K562 (cell line): ENCODE results near the gene MEDAG. TPM values are rescaled to one million over a fixed set of nuclear protein-coding genes. Genes with fewer than 3 reads are reported as not detected.
A peak's percentile ranks its signal among the peaks of the same experiment; 100 is the strongest.

ENCODE experiments used
- ATAC-seq: fragments of 200-7000 bp; cut with Tn5 transposase; 3 replicates; pipeline ENCODE4 v1.9.1; 2020; ENCODE audit warnings: moderate library complexity
- BruUV-seq: library from RNA; stranded (reverse); fragments of 400-500 nt; replicated peaks from 2 replicates; lab custom pipeline; 2021; lab: Mats Ljungman, UMichigan
- CTCF ChIA-PET: fragments of 300-600 bp; formaldehyde crosslinking; extraction: SDS; loops from one replicate; lab custom pipeline; 2021; ENCODE audit warnings: low intra/inter-chr PET ratio; lab: Yijun Ruan, JAX
- POLR2A ChIA-PET: fragments of 300-600, 350-650 bp; sonication (Branson Sonifier 250); formaldehyde crosslinking; extraction: SDS; loops from one replicate; lab custom pipeline; 2021; ENCODE audit warnings: antibody characterized with exemption, inconsistent platforms; lab: Yijun Ruan, JAX
- DNase-seq, 4 experiments: peaks; one replicate each; pipeline versions ENCODE4 v3.0.0 to v3.0.0-alpha.2; 2011 to 2018; ENCODE audit warnings: low spot score in 3 of 4, mixed read lengths in 3 of 4; ENCODE audit errors: extremely low read depth in 1 of 4
- FAIRE-seq: peaks from 2 replicates; lab custom pipeline; 2011; peaks lifted over from hg19 to GRCh38; lab: Jason Lieb, UNC
- H2AFZ ChIP-seq: 2 replicates; pipeline ENCODE4 v1.6.0; 2011; ENCODE audit warnings: low read depth, low read length, control low read depth, inconsistent platforms
- H3K27ac ChIP-seq: fragments of 200-600 bp; 3 replicates; pipeline ENCODE4 v1.8.0; 2011; ENCODE audit warnings: low read depth, mild to moderate bottlenecking, control low read depth, inconsistent platforms, low read length, moderate library complexity, mixed read lengths; ENCODE audit errors: extremely low read depth
- H3K27me3 ChIP-seq, 2 experiments: fragments of 300-600 bp in 1 of 2; 2 replicates in 1 of 2; 3 replicates in 1 of 2; pipeline versions ENCODE4 v1.6.0 to v1.8.0; 2011; ENCODE audit warnings: inconsistent platforms in 2 of 2, low read length in 2 of 2, mild to moderate bottlenecking in 1 of 2, mixed read lengths in 1 of 2, moderate library complexity in 1 of 2; ENCODE audit not compliant: control insufficient read depth in 2 of 2, insufficient read depth in 2 of 2
- H3K36me3 ChIP-seq: fragments of 300-600 bp; 3 replicates; pipeline ENCODE4 v1.8.0; 2011; ENCODE audit warnings: mild to moderate bottlenecking, low read length, inconsistent platforms; ENCODE audit not compliant: control insufficient read depth, insufficient read depth
- H3K4me1 ChIP-seq, 2 experiments: fragments of 200-600 bp in 1 of 2; replicated peaks in 1 of 2; 2 replicates in 1 of 2; 3 replicates in 1 of 2; pipeline versions ENCODE4 v1.5.1 to v1.8.0; 2011; ENCODE audit warnings: inconsistent platforms in 2 of 2, low read length in 2 of 2, mild to moderate bottlenecking in 1 of 2, mixed read lengths in 1 of 2, moderate library complexity in 1 of 2; ENCODE audit not compliant: control insufficient read depth in 2 of 2, insufficient read depth in 2 of 2
- H3K4me2 ChIP-seq: 2 replicates; pipeline ENCODE4 v1.6.1; 2011; ENCODE audit warnings: low read length, control low read depth, inconsistent platforms, mixed read lengths; ENCODE audit not compliant: insufficient read depth
- H3K4me3 ChIP-seq: fragments of 200-600 bp; sonication (generic), shearing (Covaris generic); 2 replicates; pipeline ENCODE4 v1.5.1; 2016; ENCODE audit warnings: control low read depth, inconsistent platforms
- H3K79me2 ChIP-seq: fragments of 200-600 bp; 3 replicates; pipeline ENCODE4 v1.8.0; 2011; ENCODE audit warnings: low read length, inconsistent platforms; ENCODE audit not compliant: control insufficient read depth, insufficient read depth
- H3K9ac ChIP-seq, 2 experiments: 2 replicates each; pipeline versions ENCODE4 v1.6.0 to v1.6.1; 2011; ENCODE audit warnings: low read depth in 2 of 2, low read length in 2 of 2, control low read depth in 1 of 2, inconsistent platforms in 1 of 2, mild to moderate bottlenecking in 1 of 2, mixed read lengths in 1 of 2; ENCODE audit not compliant: insufficient read depth in 1 of 2
- H3K9me1 ChIP-seq: one replicate; pipeline ENCODE4 v1.6.0; 2011; ENCODE audit warnings: inconsistent platforms, mild to moderate bottlenecking, low read length, moderate library complexity; ENCODE audit not compliant: control insufficient read depth, insufficient read depth
- H3K9me3 ChIP-seq: replicated peaks from 2 replicates; pipeline ENCODE4 v1.5.1; 2011; ENCODE audit warnings: low read depth, low read length, inconsistent platforms; ENCODE audit not compliant: control insufficient read depth, insufficient read depth
- H4K20me1 ChIP-seq: replicated peaks from 2 replicates; pipeline ENCODE4 v1.6.1; 2011; ENCODE audit warnings: low read length, inconsistent platforms, mixed read lengths; ENCODE audit not compliant: control insufficient read depth, insufficient read depth
- BRCA1 ChIP-seq, 2 experiments: fragments of 450-650 bp in 1 of 2; sonication (generic) in 1 of 2; formaldehyde crosslinking in 1 of 2; IDR thresholded peaks; 2 replicates each; pipeline versions ENCODE4 v1.5.0 to v1.6.1; 2017 to 2020; ENCODE audit warnings: mild to moderate bottlenecking in 1 of 2, missing genetic modification reagents in 1 of 2
- CEBPB ChIP-seq: fragments of 450-650 bp; IDR thresholded peaks from 2 replicates; pipeline ENCODE4 v1.6.1; 2016; ENCODE audit warnings: missing genetic modification characterization, missing compliant biosample characterization
- E2F5 ChIP-seq: sonication (generic); formaldehyde crosslinking; IDR thresholded peaks from 2 replicates; pipeline ENCODE4 v1.8.0; 2022; ENCODE audit warnings: mild to moderate bottlenecking, missing genetic modification reagents
- MAX ChIP-seq: sonication (generic); formaldehyde crosslinking; IDR thresholded peaks from 2 replicates; pipeline ENCODE4 v1.9.0; 2022; ENCODE audit warnings: mild to moderate bottlenecking, missing genetic modification reagents
- MCM3 ChIP-seq: fragments of 450-650 bp; IDR thresholded peaks from 2 replicates; pipeline ENCODE4 v1.6.1; 2016
- PHB ChIP-seq: fragments of 250-450 bp; sonication (Bioruptor Pico); IDR thresholded peaks from 2 replicates; pipeline ENCODE4 v1.5.0; 2021
- SIX5 ChIP-seq, 2 experiments: IDR thresholded peaks; 2 replicates each; pipeline ENCODE4 v1.6.1; 2011; ENCODE audit warnings: low read length in 2 of 2, borderline replicate concordance in 1 of 2, low read depth in 1 of 2, mild to moderate bottlenecking in 1 of 2, moderate library complexity in 1 of 2; ENCODE audit not compliant: insufficient read depth in 1 of 2
- THRA ChIP-seq: fragments of 450-650 bp; IDR thresholded peaks from 2 replicates; pipeline ENCODE4 v1.6.1; 2017; ENCODE audit warnings: mild to moderate bottlenecking, moderate library complexity
- ZBTB43 ChIP-seq: sonication (generic); formaldehyde crosslinking; IDR thresholded peaks from 2 replicates; pipeline ENCODE4 v1.8.0; 2023; ENCODE audit warnings: mild to moderate bottlenecking, missing genetic modification reagents
- WGBS: fragments of 100-300 bp; shearing (Covaris generic); methylation state at CpG from one replicate; pipeline ENCODE4 v1.1.6; 2016; ENCODE audit warnings: low coverage, mixed read lengths; ENCODE audit not compliant: insufficient coverage; ENCODE audit errors: missing lambda C conversion rate; 5-methylcytosine and 5-hydroxymethylcytosine counted together
- in situ Hi-C: fragments of 300-500 bp; cut with MboI; formaldehyde crosslinking; loops from 4 replicates; pipeline ENCODE4 v1.15.0; 2018; ENCODE audit warnings: inconsistent platforms, mixed read lengths
- intact Hi-C: fragments of 100-400 bp; cut with micrococcal nuclease; formaldehyde crosslinking; loops from 2 replicates; pipeline ENCODE4 v1.14.2; 2022
- polyA plus RNA-seq, 8 experiments: library from polyadenylated mRNA; depleted of rRNA in 4 of 8; stranded (reverse) in 5 of 8; unstranded in 3 of 8; fragments of >200 nt; fragmentation: Nextera tagmentation in 2 of 8; fragmentation: Illumina TruSeq in 1 of 8; extraction: Ambion mirVana in 2 of 8; extraction: Trizol in 1 of 8; gene quantifications; 2 replicates each; pipeline versions ENCODE4 v1.2.1 to v1.2.3, GENCODE V29; 2011 to 2014; ENCODE audit warnings: inconsistent platforms in 1 of 8, missing spikeins in 1 of 8
- total RNA-seq, 7 experiments: library from RNA; depleted of rRNA in 6 of 7; stranded (reverse); fragments of >200 nt in 6 of 7; fragmentation: Illumina TruSeq in 2 of 7; extraction: Trizol in 2 of 7; gene quantifications; 2 replicates each; pipeline versions ENCODE4 v1.2.1 to v1.2.3, GENCODE V29; 2011 to 2021; ENCODE audit warnings: low replicate concordance in 1 of 7

Gene MEDAG
- total and polyA plus RNA-seq, 9 of the 15 experiments (the other 6 are each of a cell fraction or from before 2014, with no cell fraction given): not detected

- FAIRE-seq: no peak
- Histone ChIP-seq H3K36me3 (no peaks in the 10 kb centered on the region), H3K27me3 (peaks cover 0 to 15% of the 10 kb centered on the region in 2 experiments; a peak in 1 of 5 replicates), H3K79me2 (no peaks in the 10 kb centered on the region), H3K27ac (no peak overlapping the region), H3K4me2 (peak overlapping the region; percentile 62), H3K9me3 (no peaks in the 10 kb centered on the region), H3K9ac (no peak overlapping the region), H3K9me1 (no peaks in the 10 kb centered on the region), H4K20me1 (no peaks in the 10 kb centered on the region), H2AFZ (0 out of 2 replicates have a peak overlapping the region, but pooled peaks have one; percentile 45), H3K4me3 (no peak overlapping the region), H3K4me1 (peaks cover 0 to 5% of the 10 kb centered on the region in 2 experiments; a peak in 3 of 5 replicates)
- 16% methylated on average over 11 of the region's 24 CpGs for WGBS
- intact Hi-C loops: loop anchor here (10.0 kb wide), 1 partner anchor 174 kb away; no protein-coding TSS in a partner anchor
- no peak for ATAC-seq
- ChIA-PET CTCF (no interaction called here), POLR2A (interaction anchor here (0.7 to 1.3 kb wide), 2 partner anchors 13 to 296 kb away, joined by 3 to 4 read pairs; no protein-coding TSS in a partner anchor)
- no TSS peak for BruUV-seq
- in situ Hi-C loops: no loop called here
- DNase-seq: no peak
- no peak for TF ChIP-seq BRCA1 (IDR thresholded peaks at IDR 0.05)
- no peak for TF ChIP-seq BRCA1 (CRISPR knock-in tag; IDR thresholded peaks at IDR 0.05)
- TF ChIP-seq PHB (CRISPR knock-in tag): no peak
- no peak for TF ChIP-seq SIX5 (IDR thresholded peaks at IDR 0.05; ENCODE audit: borderline replicate concordance in 1 of 2, insufficient read depth in 1 of 2, low read depth in 1 of 2, low read length in 2 of 2)
- TF ChIP-seq MAX (CRISPR knock-in tag): no peak
- no peak for TF ChIP-seq MCM3
- TF ChIP-seq E2F5: no peak
- TF ChIP-seq CEBPB (tag): no peak
- no peak for TF ChIP-seq THRA
- TF ChIP-seq ZBTB43 (CRISPR knock-in tag): no peak
- TF ChIP-seq, all 486 proteins: peak for 0
Observed at GRCh38 chr13:30870916-30871587, 35.0 kb upstream of the MEDAG start.
